Caki2 (cell line): ENCODE data around the gene CHKA. TPM values are rescaled to one million over a fixed set of nuclear protein-coding genes. Genes with fewer than 3 reads are reported as not detected.

Experiments
- DNase-seq: peaks from one replicate; pipeline ENCODE4 v3.0.0-alpha.2; 2015; ENCODE audit warnings: low read depth
- in situ Hi-C: cut with HindIII; loops from 2 replicates; pipeline ENCODE4 v1.10.0; 2016; ENCODE audit warnings: low sequenced_read_pairs, low pct_unique_long_range_greater_than_20kb, mixed read lengths
- total RNA-seq: library from RNA; depleted of rRNA; stranded (reverse); fragments of >200 nt; shearing (Covaris generic); gene quantifications from 2 replicates; pipeline ENCODE4 v1.2.3, GENCODE V29; 2014; ENCODE audit warnings: low replicate concordance

The CHKA gene
- total RNA-seq, 1 experiment from 2014 or later = 24.0 TPM

DNA sequence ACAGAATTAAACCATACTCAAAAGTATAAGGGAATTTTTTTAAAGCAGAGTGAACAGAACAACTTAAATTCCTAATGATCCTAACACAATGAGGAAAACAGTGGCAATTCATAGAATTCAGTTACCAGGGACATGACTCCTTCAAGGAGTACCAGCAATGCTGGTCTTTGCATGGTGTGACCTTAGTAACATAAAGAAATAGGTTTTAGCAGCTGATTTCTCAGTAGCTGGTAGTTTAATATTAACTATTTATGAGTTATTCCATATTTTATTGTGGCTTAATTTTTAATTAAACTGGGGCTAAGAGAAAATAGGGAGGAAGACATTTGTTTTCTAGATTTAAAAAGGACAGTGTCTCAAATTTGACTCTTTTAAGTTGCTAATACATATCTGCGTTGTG, 30.9 kb downstream of the CHKA start:
- in situ Hi-C loops = no loop called here
- no peak for DNase-seq

DNA sequence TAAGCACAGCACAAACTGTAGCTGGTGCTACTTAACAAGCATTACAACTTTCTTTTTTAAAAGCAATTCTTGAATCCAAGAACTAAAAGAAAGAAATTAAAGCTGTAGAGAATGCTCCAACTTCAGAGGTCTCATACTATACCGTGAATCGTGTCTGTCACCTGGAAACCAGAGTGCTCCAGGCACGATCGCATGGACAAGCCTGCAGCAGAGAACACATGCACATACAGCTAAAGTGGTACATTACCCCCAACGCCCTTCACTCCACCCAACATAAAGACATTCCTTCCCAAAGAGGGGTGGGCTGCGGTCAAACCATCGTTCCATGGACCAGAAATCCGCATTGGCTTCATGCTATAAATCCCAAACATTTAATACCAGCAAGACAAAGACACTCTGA, 31.5 kb downstream of the CHKA start:
- in situ Hi-C loops = no loop called here

DNA sequence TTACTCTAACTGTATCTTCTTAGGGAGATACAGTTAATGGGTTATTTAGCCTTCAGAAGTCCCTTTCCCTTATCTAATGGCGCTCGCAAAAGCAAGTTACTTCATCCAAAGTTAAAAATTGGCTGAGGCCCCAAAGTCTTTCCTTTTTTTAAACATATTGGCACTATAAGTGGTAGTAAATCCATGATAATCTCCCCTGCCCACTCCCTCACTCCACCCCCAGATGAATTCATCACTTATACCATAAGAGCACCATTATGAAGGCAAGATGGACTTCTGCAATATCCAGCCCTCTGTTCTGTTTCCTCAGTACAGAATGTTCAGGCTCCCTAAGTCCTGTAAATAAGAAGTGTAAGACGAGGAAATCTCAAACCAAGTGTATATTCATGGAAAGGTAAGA, 37.7 kb downstream of the CHKA start:
- DNase-seq = no peak
- in situ Hi-C loops = no loop called here

More for the DNA sequence above, 31.5 kb downstream of the CHKA start:
- no peak for DNase-seq

DNA sequence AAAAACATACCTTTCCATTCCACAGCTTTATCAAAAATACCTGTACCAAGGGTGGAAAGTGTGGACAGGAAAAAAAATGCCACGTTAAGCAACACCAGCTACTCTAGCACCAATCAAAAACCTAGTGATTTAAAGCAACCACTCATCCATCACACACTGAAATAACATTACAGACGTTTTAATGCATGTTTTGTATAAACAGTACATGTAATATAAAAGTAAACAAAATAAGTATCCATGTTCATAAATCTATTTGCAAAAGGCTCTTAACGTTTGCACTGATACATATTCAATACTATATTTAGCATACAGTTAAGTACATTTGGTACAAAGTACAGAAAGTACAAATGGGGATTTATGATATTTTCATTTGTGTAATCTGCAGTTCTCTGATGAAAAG, 38.7 kb downstream of the CHKA start:
- in situ Hi-C loops = no loop called here
- DNase-seq = no peak

DNA sequence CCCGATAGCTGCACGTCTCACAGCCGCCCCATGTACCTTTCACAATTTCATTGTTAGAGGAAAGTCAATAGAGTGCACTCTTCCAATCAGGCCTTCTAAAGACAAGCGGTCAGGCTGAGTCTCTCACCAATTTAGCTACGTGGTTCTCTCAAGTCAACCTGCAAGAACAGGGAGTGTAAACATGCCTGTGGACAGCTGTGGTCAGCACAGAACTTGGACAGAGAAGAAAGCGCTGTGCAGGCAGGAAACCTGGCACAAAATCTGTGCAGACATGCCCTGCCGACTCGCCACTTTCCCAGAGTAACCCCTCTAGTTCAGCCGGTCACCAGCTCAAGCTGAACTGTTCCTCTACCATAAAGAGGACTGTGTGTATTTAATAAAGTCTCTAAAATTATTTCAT, 39.5 kb downstream of the CHKA start:
- in situ Hi-C loops = no loop called here

DNA sequence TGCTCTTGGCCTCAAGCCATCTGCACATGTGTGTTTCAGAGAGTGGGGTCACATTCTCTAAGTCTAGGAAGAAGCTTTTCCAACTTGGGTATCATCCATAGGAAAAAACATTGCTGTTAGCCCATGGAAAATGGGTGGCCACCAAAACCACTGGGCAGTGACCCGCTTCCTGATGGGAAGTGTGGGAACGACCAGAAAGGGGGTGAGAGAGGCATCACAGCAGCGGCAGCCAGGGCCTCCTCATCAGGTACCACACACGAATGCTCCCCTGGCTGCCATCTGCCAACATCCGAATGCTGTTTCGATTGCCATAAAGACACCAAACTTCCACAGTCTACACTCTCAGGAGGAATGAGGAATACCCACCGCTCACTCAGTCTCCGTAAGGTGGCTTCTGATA, 40.3 kb downstream of the CHKA start:
- in situ Hi-C loops = no loop called here
- DNase-seq = no peak

More for the DNA sequence above, 39.5 kb downstream of the CHKA start:
- no peak for DNase-seq

DNA sequence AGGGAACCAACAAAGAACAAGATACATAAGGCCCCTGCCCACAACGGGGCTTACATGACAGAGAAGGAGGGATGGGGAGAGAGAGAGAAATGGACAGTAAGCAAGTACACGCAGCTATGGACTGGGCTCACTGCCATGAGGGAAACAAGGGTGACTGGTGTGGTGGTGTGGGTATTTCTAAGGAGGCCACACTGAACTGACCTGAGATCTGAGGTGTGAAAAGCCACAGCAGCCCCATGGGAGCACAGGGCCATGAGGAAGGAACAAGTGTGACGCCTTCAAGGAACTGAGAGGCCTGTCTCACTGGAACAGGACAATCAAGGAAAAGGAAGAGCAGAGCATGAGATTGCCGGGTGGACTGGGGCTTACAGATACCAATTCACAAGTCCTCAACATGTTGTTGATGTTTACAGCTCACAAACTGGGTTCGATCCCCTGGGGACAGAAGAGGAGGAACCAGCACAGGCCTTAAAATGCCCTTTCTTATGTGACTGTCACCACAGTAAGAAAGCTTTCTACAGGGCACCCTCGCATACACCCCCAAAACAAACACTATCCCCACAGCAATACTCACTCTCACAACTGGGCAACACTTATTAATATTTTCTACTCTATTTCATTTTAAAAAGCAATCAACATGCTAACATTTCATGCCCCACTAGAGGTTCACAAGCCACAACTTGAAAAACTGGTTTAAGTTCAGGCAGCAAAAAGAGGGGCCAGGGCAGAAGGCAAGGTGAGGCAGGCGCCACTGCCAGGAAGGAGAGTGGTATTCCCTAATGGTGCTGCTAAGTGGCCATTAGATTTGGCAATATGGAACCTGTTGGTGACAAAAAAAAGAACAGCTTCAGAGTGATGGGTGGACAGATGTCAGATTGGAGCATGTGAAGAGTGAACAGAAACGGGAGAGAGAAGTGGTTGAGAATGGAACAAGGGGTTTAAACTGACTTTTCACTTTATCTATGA, 43.3 kb downstream of the CHKA start:
- in situ Hi-C loops = no loop called here

DNA sequence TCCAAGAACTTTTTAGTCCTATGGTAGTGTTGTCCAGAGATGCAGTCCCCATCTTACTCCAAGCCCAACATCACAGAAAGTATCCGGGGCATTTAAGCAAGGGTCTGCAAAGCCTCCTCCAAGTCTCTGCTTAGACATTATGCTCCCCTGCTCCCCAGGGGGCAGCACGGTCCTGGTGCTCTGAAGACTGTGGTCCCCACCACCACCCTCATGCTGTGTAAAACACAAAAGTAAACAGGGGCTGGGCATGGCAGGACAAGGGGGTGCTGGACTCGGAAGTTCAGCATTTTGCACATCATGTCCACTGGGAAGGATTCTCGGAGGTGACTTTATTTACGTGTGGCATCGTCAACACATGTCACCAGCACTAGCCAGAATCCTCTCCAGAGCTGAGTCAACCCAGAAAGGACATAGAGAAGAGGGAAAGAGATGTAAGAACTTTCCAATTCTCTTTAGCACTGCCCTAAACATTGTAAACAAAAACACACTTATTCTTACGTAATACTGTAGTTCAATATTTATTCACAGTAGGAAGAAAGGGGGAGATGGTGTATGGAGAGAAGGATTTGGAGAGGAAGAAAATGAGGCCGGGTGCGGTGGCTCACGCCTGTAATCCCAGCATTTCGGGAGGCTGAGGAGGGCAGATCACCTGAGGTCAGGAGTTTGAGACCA, 44.7 kb downstream of the CHKA start:
- no peak for DNase-seq
- in situ Hi-C loops = no loop called here

More for the DNA sequence above, 43.3 kb downstream of the CHKA start:
- no peak for DNase-seq

DNA sequence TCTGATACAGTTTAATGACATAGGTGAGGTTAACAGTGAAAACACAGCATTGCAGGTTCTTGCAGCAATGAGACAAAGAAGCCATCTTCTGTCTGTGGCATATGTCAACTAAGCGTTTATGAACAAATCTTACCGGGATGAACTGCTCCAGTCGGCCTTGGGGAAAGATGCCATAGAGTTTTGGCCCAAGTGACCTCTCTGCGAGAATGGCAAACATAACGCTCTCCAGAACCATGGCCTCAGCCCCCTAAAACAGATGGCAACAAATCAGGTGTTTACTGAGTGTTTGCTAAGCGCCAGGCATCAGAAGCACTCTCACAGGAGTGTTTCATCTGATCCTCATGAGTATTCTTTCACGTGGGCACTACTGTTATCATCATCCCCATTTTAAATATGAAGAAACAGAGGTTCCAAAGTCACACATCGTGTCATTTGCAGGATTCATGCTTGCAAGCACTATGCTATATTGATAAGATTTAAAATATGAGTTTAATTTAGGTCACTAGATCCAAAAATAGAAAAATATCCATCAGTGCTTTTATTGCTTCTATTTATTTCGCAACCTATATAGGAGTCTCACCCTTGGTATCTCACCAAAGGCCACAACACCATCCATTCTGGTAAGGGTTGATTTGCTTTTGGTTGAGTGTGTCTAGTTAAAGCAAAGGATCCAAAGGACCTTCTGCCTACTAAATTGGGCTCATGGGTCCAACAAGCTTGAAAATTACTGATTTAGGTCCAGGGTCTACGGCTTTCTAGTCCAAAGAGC, 46.4 kb downstream of the CHKA start:
- no peak for DNase-seq
- in situ Hi-C loops = no loop called here

DNA sequence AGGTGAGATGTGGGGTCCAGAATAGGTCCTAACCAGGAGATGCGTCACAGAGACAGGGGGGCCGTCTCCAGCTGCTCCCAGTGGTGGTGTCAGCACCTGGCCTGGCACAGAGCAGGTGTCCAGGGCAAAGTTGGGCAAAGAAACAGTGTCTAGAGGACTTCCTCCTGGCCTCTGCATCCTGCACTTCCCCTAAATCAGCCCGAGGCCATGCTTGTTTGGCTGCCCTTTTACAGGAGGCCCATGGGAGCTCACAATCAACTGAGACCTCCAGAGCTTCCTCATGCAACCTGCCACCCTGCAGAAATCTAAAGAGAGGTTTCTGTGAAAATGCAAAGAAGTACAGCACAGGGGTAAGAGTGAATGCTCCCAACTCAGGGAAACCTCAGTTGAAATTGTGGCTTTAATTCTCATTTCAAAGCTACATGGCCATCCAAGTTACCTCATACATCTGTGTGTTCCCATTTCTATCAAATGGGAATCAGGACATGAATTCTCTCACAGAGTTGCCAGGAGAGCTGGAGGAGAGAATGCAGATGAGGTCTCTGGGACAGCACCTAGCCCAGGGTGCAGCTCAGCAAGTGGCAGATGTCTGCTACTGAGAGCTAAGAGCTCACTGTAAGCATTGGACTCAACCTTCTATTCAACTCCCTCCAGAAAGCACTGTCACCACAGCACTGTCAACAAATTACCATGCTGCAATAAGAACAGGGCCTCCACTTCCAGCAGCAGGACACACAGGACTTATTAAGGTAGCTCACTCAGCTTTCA, 49.7 kb downstream of the CHKA start:
- in situ Hi-C loops = no loop called here
- DNase-seq = no peak

DNA sequence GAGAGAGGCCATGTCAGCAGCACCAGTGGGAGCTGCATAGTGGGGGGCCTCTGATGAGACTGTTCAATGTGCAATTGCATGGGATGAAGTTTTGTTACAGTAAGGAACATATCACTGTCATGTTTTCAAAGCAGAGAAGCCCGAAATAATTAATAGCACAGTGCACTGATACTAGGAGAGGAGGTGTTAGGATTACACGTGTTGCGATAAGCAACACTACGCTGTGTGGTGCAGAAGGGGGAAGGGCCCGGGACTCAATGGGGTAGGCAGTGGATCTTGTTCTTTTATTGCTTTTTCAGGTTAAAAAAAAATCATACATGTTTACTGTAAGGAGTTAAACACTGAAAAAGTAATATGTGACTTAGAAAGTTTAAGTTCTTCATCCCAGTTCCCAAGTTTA, 53.2 kb downstream of the CHKA start:
- no peak for DNase-seq
- in situ Hi-C loops = no loop called here

DNA sequence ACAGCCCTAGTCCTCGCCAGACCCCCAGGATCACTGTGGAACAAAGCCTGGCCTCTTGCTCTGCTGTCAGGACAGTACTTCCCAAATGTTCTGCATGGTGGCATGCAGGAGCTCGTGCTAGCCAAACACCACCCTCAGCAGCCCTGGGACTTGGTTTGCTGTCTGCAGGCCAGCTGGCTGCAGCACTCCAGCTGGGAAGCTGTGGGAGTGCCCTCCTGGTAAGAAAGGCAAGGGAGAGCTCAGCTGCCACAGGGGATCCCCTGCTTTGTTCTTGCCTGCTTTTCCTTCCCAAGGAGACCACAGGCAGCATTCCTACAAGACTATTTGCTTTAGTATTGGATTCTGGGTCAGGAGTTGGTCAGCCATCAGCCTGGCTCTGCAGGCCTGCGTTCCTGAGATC, 54.4 kb downstream of the CHKA start:
- in situ Hi-C loops = no loop called here

DNA sequence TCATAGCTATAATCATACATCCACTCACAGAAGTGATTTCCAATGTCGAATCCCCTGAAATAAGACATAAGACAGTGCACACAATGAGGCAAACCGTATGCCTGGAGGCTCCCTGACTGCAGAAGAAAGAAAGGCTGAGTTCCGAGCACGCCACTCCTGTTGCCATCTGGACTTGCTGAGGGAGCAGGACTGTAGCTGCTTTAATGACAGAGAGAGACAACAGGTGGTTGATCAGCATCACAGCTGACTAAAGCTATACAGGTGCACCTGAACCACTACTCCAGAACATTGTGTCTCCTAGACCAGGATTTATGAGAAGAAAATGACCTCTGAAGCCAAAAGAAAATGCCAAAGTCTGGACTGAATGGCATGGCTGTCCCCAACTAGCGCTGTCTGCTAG, 55.3 kb downstream of the CHKA start:
- no peak for DNase-seq
- in situ Hi-C loops = no loop called here

More for the DNA sequence above, 54.4 kb downstream of the CHKA start:
- DNase-seq = no peak

DNA sequence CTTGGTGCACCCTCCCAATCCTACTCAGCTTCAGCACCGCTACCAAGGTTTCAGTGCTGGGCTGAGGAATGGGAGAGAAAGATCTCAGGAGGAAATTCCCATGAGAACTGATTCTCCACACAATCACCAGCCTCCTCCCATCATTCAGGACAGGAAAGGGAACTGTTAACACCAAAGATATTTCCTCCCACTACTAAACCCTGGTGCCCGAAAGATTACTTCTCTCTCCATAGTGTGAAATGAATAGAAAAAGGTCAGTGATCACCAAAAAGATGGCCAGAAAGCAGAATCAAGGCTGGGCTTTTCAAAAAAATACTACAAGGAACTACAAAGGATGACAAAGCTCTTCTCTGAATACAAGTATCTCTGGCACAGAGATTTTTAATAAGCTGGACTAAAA, 56.3 kb downstream of the CHKA start:
- in situ Hi-C loops = no loop called here
- no peak for DNase-seq

DNA sequence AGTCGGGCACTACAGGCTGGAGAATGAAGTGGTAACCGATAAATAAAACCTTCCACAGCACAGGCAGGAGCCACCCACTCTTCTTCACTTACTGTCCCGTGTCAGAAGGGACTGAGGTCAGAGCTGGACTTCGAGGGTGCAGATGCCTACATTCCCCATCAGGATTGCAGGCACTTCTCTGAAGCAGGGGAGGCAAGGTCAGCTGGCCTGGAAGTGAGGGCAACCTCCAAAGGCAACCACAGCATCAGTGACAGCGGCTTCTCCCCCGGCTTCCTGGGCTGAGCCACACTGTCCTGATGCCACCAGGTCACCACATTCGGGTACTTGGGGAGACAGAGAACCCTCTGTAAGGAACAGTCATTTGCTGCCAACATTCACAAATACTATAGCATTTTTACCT, 59.7 kb downstream of the CHKA start:
- no peak for DNase-seq
- in situ Hi-C loops = no loop called here

DNA sequence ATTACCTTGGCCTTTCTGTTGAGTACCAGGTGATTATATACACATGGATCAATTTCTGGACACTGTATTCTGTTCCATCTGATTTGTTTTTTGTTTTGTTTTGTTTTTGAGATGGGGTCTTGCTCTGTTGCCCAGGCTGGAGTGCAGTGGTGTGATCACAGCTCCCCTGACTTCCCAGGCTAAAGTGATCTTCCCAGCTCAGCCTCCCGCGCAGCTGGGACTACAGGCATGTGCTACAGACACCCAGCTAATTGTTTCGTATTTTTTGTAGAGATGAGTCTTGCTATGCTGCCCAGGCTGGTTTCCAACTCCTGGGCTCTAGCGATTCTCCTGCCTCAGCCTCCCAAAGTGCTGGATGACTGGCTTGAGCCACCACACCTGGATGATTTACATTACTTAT, 63.4 kb downstream of the CHKA start:
- in situ Hi-C loops = no loop called here
- no peak for DNase-seq

DNA sequence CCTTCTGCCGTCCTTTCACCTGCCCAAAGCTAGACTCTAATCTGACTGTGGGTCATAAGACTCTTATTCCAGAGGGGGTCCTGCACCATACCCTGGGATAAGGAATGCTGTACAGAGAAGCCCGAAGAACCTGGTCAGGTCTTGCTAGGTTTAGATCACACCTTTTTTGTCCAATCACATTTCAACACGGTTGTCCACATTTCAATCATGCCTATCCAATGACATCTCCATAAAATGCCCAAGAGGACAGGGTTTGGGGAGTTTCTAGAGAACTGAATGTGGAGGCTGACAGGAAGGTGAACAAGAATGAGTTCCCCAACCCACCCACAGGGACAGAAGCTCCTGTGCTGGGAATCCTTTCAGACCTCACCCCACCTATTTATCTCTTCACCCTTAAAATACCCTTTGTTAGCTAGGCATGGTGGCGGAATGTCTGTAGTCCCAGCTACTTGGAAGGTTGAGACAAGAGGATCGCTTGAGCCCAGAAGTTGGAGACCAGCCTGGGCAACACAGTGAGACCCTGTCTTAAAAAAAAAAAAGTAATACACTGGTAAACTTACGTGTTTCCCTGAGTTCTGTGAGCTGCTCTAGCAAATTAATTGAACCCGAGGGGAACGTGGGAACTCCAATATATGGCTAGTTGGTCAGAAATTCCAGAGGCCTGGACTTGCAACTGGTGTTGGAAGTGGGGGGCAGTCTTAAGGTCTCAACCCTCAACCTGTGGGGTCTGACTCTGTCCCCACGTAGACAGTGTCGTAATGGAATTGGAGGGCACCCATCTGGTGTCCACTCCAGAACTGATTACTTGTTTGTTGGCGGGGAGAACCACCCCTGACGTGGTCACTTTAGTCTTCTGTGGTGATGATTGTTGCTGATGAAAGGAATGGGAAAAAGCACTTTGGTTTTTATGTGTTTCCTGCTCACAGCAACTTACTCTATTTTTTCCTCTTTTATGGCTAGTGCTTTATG, 64.6 kb downstream of the CHKA start:
- in situ Hi-C loops = no loop called here
- DNase-seq = no peak
